CMK (cell line): ENCODE data around the gene SMCHD1.

Source experiments
- DNase-seq: peaks from one replicate; pipeline ENCODE4 v3.0.0-alpha.2; 2010; ENCODE audit warnings: low read depth

SMCHD1 gene

GRCh38 chr18:2853173-2853925 is 197.8 kb downstream of the SMCHD1 start:
- DNase-seq, result no peak

GRCh38 chr18:2853926-2854664 is 198.6 kb downstream of the SMCHD1 start:
- no peak for DNase-seq
